CD14-positive monocyte (primary cell): ENCODE results near the gene PANK1. TPM values are rescaled to one million over a fixed set of nuclear protein-coding genes. Genes with fewer than 3 reads are reported as not detected.

Experiments
- DNase-seq, 3 donors: peaks; one replicate each; pipeline ENCODE4 v3.0.0-alpha.2; 2011 to 2022
- H2AFZ ChIP-seq: 2 replicates; pipeline ENCODE4 v1.6.0; 2012; ENCODE audit warnings: mild to moderate bottlenecking, low read depth, low read length, inconsistent platforms; ENCODE audit not compliant: insufficient read depth, poor library complexity, severe bottlenecking
- H3K27ac ChIP-seq, 2 donors: 1 replicate in 1 of 2; 2 replicates in 1 of 2; pipeline ENCODE4 v1.5.1; 2012 to 2013; ENCODE audit warnings: low read length in 2 of 2, control low read depth in 1 of 2, inconsistent platforms in 1 of 2, low read depth in 1 of 2, mild to moderate bottlenecking in 1 of 2
- H3K27me3 ChIP-seq, 2 donors: one replicate each; pipeline versions ENCODE4 v1.6.0 to v1.6.1; 2011 to 2013; ENCODE audit warnings: low read length in 2 of 2; ENCODE audit not compliant: control insufficient read depth in 2 of 2, insufficient read depth in 2 of 2
- H3K36me3 ChIP-seq, 2 donors: replicated peaks in 1 of 2; 1 replicate in 1 of 2; 2 replicates in 1 of 2; pipeline versions ENCODE4 v1.5.1 to v1.6.1; 2012 to 2013; ENCODE audit warnings: low read length in 2 of 2, control low read depth in 1 of 2, inconsistent platforms in 1 of 2, mild to moderate bottlenecking in 1 of 2; ENCODE audit not compliant: insufficient read depth in 2 of 2, control insufficient read depth in 1 of 2
- H3K4me1 ChIP-seq, 2 donors: 1 replicate in 1 of 2; 2 replicates in 1 of 2; pipeline versions ENCODE4 v1.5.1 to v1.6.1; 2012 to 2013; ENCODE audit warnings: low read length in 2 of 2, control low read depth in 1 of 2, inconsistent platforms in 1 of 2, mild to moderate bottlenecking in 1 of 2, moderate library complexity in 1 of 2; ENCODE audit not compliant: insufficient read depth in 2 of 2, control insufficient read depth in 1 of 2
- H3K4me2 ChIP-seq: replicated peaks from 2 replicates; pipeline ENCODE3; 2012; ENCODE audit warnings: low read length, moderate library complexity, mild to moderate bottlenecking; ENCODE audit not compliant: poor library complexity, severe bottlenecking; ENCODE audit errors: extremely low read depth
- H3K4me3 ChIP-seq, 3 experiments: fragments of 200-600 bp in 1 of 3; sonication (generic) in 1 of 3; replicated peaks in 1 of 3; 1 replicate in 2 of 3; 2 replicates in 1 of 3; pipeline ENCODE4 v1.5.1; 2011 to 2013; ENCODE audit warnings: low read length in 3 of 3, mild to moderate bottlenecking in 3 of 3, control low read depth in 2 of 3, low read depth in 2 of 3, inconsistent platforms in 1 of 3, moderate library complexity in 1 of 3
- H3K79me2 ChIP-seq: 2 replicates; pipeline ENCODE4 v1.6.0; 2012; ENCODE audit warnings: mild to moderate bottlenecking, control low read depth, inconsistent platforms, low read length, moderate library complexity; ENCODE audit not compliant: insufficient read depth
- H3K9ac ChIP-seq: 2 replicates; pipeline ENCODE4 v1.6.0; 2017; ENCODE audit warnings: low read length, mild to moderate bottlenecking; ENCODE audit not compliant: insufficient read depth, poor library complexity, severe bottlenecking
- H3K9me3 ChIP-seq, 2 donors: replicated peaks in 1 of 2; 1 replicate in 1 of 2; 2 replicates in 1 of 2; pipeline versions ENCODE4 v1.5.1 to v1.6.1; 2012 to 2013; ENCODE audit warnings: low read length in 2 of 2, control low read depth in 1 of 2; ENCODE audit not compliant: control insufficient read depth in 1 of 2, insufficient read depth in 1 of 2
- H4K20me1 ChIP-seq: 2 replicates; pipeline ENCODE4 v1.6.0; 2012; ENCODE audit warnings: mild to moderate bottlenecking, low read length, control low read depth, moderate library complexity; ENCODE audit not compliant: insufficient read depth
- H3K27ac Mint-ChIP-seq, 7 donors: one replicate each; pipeline ENCODE4 v1.8.0; 2020; ENCODE audit warnings: mild to moderate bottlenecking in 7 of 7, mixed read lengths in 7 of 7, moderate library complexity in 6 of 7, inconsistent platforms in 2 of 7
- H3K27me3 Mint-ChIP-seq, 3 donors: one replicate each; pipeline ENCODE4 v1.8.0; 2021 to 2022; ENCODE audit warnings: low read depth in 3 of 3, mild to moderate bottlenecking in 3 of 3, mixed read lengths in 3 of 3, moderate library complexity in 3 of 3, inconsistent platforms in 1 of 3
- H3K36me3 Mint-ChIP-seq, 2 donors: one replicate each; pipeline ENCODE4 v1.8.0; 2020; ENCODE audit warnings: mixed read lengths in 2 of 2, inconsistent platforms in 1 of 2, mild to moderate bottlenecking in 1 of 2
- H3K4me1 Mint-ChIP-seq: one replicate; pipeline ENCODE4 v1.8.0; 2020; ENCODE audit warnings: mild to moderate bottlenecking, mixed read lengths
- H3K4me3 Mint-ChIP-seq, 2 donors: one replicate each; pipeline ENCODE4 v1.8.0; 2020; ENCODE audit warnings: mild to moderate bottlenecking in 2 of 2, mixed read lengths in 2 of 2, moderate library complexity in 1 of 2
- H3K9me3 Mint-ChIP-seq, 7 donors: one replicate each; pipeline ENCODE4 v1.8.0; 2020 to 2022; ENCODE audit warnings: mixed read lengths in 7 of 7, mild to moderate bottlenecking in 6 of 7, moderate library complexity in 6 of 7, inconsistent platforms in 2 of 7
- CTCF ChIP-seq: fragments of 200-600 bp; IDR thresholded peaks from one replicate; pipeline ENCODE4 v1.8.0; 2022; ENCODE audit warnings: antibody characterized with exemption, mild to moderate bottlenecking
- WGBS: methylation state at CpG from one replicate; pipeline ENCODE4 v1.1.5; 2013; ENCODE audit warnings: missing lambda C conversion rate; ENCODE audit not compliant: insufficient coverage; 5-methylcytosine and 5-hydroxymethylcytosine counted together
- intact Hi-C, 2 donors: fragments of 100-400 bp; cut with micrococcal nuclease; formaldehyde crosslinking; loops; one replicate each; pipeline versions ENCODE4 v1.15.0 to v1.15.1; 2023
- polyA plus RNA-seq, 3 donors: library from polyadenylated mRNA; depleted of rRNA in 1 of 3; unstranded in 2 of 3; stranded (reverse) in 1 of 3; fragments of 300-500 nt in 2 of 3; fragments of >200 nt in 1 of 3; fragmentation: Illumina TruSeq in 2 of 3; gene quantifications; 1 replicate in 2 of 3; 2 replicates in 1 of 3; pipeline ENCODE4 v1.2.3, GENCODE V29; 2012 to 2021

PANK1 gene
- polyA plus RNA-seq, 3 donors, result 0.31 to 0.67 (median 0.61) TPM

GRCh38 chr10:89624020-89624419 lies 21.0 kb downstream of the PANK1 start:
- H3K27ac Mint-ChIP-seq, result no peak overlapping the region
- Histone ChIP-seq H3K4me1 (peaks cover 0 to 6% of the 10 kb centered on the region in 2 donors), H2AFZ (no peak overlapping the region), H3K79me2 (no peaks in the 10 kb centered on the region), H3K4me2 (no peak overlapping the region), H3K27me3 (no peaks in the 10 kb centered on the region), H3K9me3 (peaks cover 21 to 31% of the 10 kb centered on the region in 2 donors), H3K27ac (no peak overlapping the region), H3K4me3 (no peak overlapping the region), H3K36me3 (no peaks in the 10 kb centered on the region), H4K20me1 (no peaks in the 10 kb centered on the region), H3K9ac (no peak overlapping the region)
- no peak for DNase-seq
- no peak for TF ChIP-seq CTCF
- no peaks in the 10 kb centered on the region for H3K27me3 Mint-ChIP-seq
- 100% methylated on average over 1 of the region's 4 CpGs for WGBS
- H3K4me3 Mint-ChIP-seq, result no peak overlapping the region
- H3K4me1 Mint-ChIP-seq, result peaks cover 7% of the 10 kb centered on the region
- peaks cover 3 to 12% of the 10 kb centered on the region in 2 donors for H3K36me3 Mint-ChIP-seq
- H3K9me3 Mint-ChIP-seq, result peaks cover 11 to 43% (median 31%) of the 10 kb centered on the region in 7 donors
- intact Hi-C loops, result no loop called here

GRCh38 chr10:89622151-89622550 lies 22.9 kb downstream of the PANK1 start:
- no peaks in the 10 kb centered on the region for H3K79me2 ChIP-seq
- H3K9me3 Mint-ChIP-seq, result peaks cover 11 to 43% (median 31%) of the 10 kb centered on the region in 7 donors
- intact Hi-C loops, result no loop called here
- peaks cover 3 to 12% of the 10 kb centered on the region in 2 donors for H3K36me3 Mint-ChIP-seq
- H3K36me3 ChIP-seq, result no peaks in the 10 kb centered on the region
- H3K27ac ChIP-seq, result no peak overlapping the region
- H3K27me3 Mint-ChIP-seq, result no peaks in the 10 kb centered on the region
- no peak overlapping the region for H3K27ac Mint-ChIP-seq
- TF ChIP-seq CTCF, result no peak
- no peak overlapping the region for H3K4me2 ChIP-seq
- H3K9me3 ChIP-seq, result peaks cover 21 to 31% of the 10 kb centered on the region in 2 donors
- no peaks in the 10 kb centered on the region for H4K20me1 ChIP-seq
- no peak overlapping the region for H3K9ac ChIP-seq
- H3K4me1 ChIP-seq, result no peaks in the 10 kb centered on the region
- H3K4me1 Mint-ChIP-seq, result no peaks in the 10 kb centered on the region
- H2AFZ ChIP-seq, result no peak overlapping the region
- no peak for DNase-seq
- no peaks in the 10 kb centered on the region for H3K27me3 ChIP-seq
- no peak overlapping the region for H3K4me3 Mint-ChIP-seq
- H3K4me3 ChIP-seq, result no peak overlapping the region
